Measurements from ENCODE around the gene AVPR2.

Gene AVPR2

DNA sequence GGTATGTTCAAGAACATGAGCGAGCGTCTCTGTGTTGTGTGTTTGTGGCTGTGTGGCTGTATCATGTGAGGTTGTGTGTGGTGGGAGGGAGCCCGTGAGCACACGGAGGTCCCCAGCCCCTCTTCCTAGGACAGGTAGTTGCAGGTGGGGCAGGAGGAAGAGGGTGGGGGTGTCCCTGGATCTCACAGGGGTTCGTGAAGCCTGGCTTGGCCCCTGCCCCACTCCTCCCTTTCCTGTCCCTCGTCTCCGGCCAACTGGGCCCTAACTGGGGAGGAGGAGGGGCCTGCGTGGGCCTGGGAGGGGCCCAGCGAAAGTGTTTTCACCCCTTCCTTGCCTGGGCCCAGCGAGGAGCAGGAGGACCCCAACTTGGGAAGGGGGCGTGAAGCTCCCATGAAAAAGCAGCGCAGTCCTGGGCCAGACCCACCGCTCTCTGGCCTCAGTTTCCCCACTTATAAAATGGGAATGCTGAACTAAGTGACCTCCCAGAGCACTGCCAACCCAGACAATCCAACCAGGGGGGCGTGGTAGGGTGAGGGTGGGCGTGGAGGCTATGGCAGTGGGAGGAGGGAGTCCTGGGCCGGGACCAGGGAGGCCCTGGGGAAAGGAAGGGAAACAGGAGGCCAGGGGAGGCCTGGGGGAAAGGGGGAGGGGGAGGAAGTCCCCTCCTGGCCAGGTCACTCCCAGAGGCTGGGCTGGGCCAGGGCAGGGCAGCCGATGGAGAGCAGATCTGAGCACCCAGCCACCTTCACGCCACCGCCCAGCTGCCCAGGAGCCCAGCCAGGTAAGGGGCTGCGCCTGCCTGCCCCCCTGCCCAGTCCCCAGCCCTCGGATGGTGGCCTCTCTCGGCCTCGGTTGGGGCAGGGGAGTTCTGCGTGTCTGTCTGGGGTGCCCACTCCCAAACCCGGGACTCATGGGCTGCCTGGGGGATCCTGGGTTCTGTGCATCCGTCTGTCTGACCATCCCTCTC is at the start of gene AVPR2:
Gene AVPR2 (plus strand): TSS at position 683 of the 967 bp plus-strand sequence. CDS start 473 bp downstream, outside the sequence.
- no peak within 1 kb of the TSS for H3K4me3 ChIP-seq
- H3K27me3 ChIP-seq = peaks cover 55 to 95% (median 84%) of the 10 kb centered on the region in 11 experiments
- TF ChIP-seq Cebpa-rat (IDR thresholded peaks at IDR 0.05) = no peak
- peaks cover 56 to 74% (median 66%) of the 10 kb centered on the region in 10 experiments for H3K4me1 ChIP-seq
- peak within 1 kb of the TSS in 10 of 11 experiments; percentile 37 to 67 (median 59); a peak in 20 of 22 replicates for H3K27ac ChIP-seq
- H3K9ac ChIP-seq = peak within 1 kb of the TSS in 10 of 11 experiments; percentile 17 to 69 (median 40); a peak in 13 of 22 replicates
- peaks cover 0 to 28% (median 16%) of the 10 kb centered on the region in 11 experiments; a peak in 10 of 22 replicates for H3K36me3 ChIP-seq
- peaks cover 0 to 7% (median under 1%) of the 10 kb centered on the region in 11 experiments; a peak in 9 of 22 replicates for H3K9me3 ChIP-seq (replicated peaks in 1 of 11)
- peak within 1 kb of the TSS; percentile 64 to 79 (median 70) for H3K4me2 ChIP-seq
- peaks cover 26 to 74% (median 46%) of the 10 kb centered on the region in 11 experiments; a peak in 20 of 22 replicates for H4K20me1 ChIP-seq

DNA sequence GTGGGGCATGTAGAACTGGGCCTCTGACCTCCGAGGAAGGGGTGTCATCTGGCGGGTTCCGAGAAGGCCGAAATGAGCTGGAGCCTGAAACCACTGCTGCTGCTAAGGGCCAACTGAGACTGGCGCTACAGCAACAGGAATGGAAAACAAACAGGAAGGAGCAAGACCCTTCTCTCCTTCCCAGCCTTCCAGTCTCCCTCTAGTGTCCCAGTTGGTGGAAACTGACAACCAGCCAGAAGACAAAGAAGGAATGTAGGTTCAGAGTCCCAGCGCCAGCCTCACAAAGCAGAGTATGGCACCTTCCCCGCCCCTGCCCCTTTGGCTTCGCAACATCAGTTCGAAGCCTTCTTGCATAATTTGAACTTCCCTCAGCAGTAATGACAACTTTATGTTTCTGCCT is 49.8 kb upstream of the AVPR2 start:
- H3K36me3 ChIP-seq = no peaks in the 10 kb centered on the region
- no peak overlapping the region for H3K27ac ChIP-seq
- H3K9me3 ChIP-seq (replicated peaks in 1 of 11) = peaks cover 0 to 37% (median 11%) of the 10 kb centered on the region in 11 experiments; a peak in 14 of 22 replicates
- H3K4me1 ChIP-seq = peaks cover 0 to 11% (median 5%) of the 10 kb centered on the region in 10 experiments; a peak in 7 of 20 replicates
- no peak for TF ChIP-seq Cebpa-rat (IDR thresholded peaks at IDR 0.05)
- peaks cover 0 to 9% (median 0%) of the 10 kb centered on the region in 11 experiments; a peak in 2 of 22 replicates for H4K20me1 ChIP-seq
- H3K4me3 ChIP-seq = no peak overlapping the region
- H3K27me3 ChIP-seq = peaks cover 87 to 97% (median 95%) of the 10 kb centered on the region in 11 experiments
- H3K9ac ChIP-seq = no peak overlapping the region
- no peak overlapping the region for H3K4me2 ChIP-seq

DNA sequence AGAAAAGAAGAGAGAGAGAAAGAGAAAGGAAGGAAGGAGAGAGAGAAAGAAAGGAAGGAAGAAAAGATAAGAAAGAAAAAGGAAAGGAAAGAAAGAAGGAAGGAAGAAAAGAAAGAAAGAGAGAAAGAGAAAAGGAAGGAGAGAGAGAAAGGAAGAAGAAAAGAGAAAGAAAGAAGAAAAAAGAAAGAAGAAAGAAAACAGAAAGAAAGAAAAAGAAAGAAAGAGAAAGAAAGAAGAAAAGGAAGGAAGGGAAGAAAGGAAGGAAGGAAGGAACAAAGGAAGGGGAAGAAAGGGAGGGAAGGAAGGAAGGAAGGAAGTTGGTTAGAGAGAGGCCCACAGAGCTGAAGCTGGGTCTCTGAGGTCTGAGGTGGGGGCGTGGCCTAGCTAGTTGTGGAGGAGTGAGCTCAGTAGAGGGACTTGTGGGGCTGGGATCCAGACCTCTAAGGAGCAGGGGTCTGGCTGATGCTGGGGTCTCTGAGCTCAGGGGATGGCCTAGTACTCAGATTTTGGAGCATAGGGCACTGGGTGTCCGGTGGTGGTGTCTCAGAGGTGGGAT is 47.0 kb upstream of the AVPR2 start:
- Histone ChIP-seq H3K27ac (no peak overlapping the region), H3K36me3 (no peaks in the 10 kb centered on the region), H3K4me1 (peaks cover 0 to 18% (median 8%) of the 10 kb centered on the region in 10 experiments; a peak in 11 of 20 replicates), H3K9me3 (replicated peaks in 1 of 11) (peaks cover 0 to 37% (median 11%) of the 10 kb centered on the region in 11 experiments; a peak in 14 of 22 replicates), H4K20me1 (peaks cover 0 to 13% (median 6%) of the 10 kb centered on the region in 11 experiments; a peak in 7 of 22 replicates), H3K4me3 (no peak overlapping the region), H3K4me2 (peak overlapping the region in 5 of 11 experiments; percentile 19 to 36 (median 34); a peak in 7 of 22 replicates), H3K27me3 (peaks cover 80 to 94% (median 90%) of the 10 kb centered on the region in 11 experiments), H3K9ac (no peak overlapping the region)
- TF ChIP-seq Cebpa-rat (IDR thresholded peaks at IDR 0.05) = no peak

DNA sequence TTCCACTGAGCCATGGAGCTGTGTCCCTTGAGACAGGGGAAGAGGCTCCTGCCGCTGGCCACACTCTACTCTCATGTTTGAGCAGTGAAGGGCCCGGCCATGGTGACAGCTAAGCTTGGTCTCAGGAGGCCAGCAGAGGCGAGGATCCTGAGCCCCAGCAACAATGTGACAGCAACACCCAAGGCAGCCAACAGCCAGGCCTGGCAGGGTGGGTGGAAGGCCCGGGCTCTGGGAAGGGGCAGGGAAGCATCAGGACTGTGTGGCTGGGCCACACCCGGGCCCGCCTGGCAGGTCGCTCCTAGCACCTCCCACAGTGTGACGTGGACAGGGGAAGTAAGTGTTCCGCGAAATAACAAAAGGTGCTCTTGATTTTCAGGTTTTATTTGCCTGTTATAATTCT is 43.3 kb upstream of the AVPR2 start:
- no peak overlapping the region for H3K9ac ChIP-seq
- no peak overlapping the region for H3K27ac ChIP-seq
- H3K4me3 ChIP-seq = no peak overlapping the region
- H4K20me1 ChIP-seq = peaks cover 0 to 45% (median 13%) of the 10 kb centered on the region in 11 experiments; a peak in 10 of 22 replicates
- peaks cover 0 to 4% (median 0%) of the 10 kb centered on the region in 11 experiments; a peak in 1 of 22 replicates for H3K36me3 ChIP-seq
- peak overlapping the region in 3 of 11 experiments; percentile 11 to 33 (median 25); a peak in 5 of 22 replicates for H3K4me2 ChIP-seq
- H3K4me1 ChIP-seq = peaks cover 0 to 45% (median 31%) of the 10 kb centered on the region in 10 experiments; a peak in 14 of 20 replicates
- H3K27me3 ChIP-seq = peaks cover 65 to 94% (median 89%) of the 10 kb centered on the region in 11 experiments
- TF ChIP-seq Cebpa-rat (IDR thresholded peaks at IDR 0.05) = no peak
- peaks cover 0 to 27% (median 11%) of the 10 kb centered on the region in 11 experiments; a peak in 14 of 22 replicates for H3K9me3 ChIP-seq (replicated peaks in 1 of 11)

DNA sequence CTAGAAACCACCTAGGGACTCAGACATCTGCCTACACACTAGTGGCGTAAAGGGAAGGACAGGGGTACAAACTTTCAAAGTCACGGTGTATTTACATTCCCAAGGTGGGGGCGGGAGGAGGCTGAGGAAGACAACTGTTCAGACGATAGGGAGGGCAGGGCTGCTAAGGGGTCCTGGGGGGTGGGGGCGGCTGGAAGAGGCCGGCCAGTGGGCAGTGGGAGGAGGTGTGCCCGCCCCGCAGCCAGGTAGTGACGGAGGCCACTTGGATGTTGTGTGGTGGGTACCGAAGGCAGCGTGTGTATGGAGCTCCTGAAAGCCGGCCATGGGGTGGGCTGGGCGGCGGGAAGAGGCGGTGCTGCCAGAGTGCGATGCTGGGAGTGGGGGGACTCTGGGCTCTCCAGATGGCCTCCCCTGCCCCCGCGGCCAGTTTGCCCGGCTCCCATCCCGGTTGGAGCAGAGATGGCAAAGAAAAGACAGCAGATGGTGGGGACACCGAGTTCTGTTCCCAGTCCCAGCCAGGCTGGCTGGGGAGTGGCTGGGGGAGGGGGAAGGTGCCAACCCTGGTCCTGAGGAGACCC is 42.7 kb upstream of the AVPR2 start:
- peaks cover 0 to 43% (median 31%) of the 10 kb centered on the region in 10 experiments; a peak in 14 of 20 replicates for H3K4me1 ChIP-seq
- H4K20me1 ChIP-seq = peaks cover 0 to 45% (median 14%) of the 10 kb centered on the region in 11 experiments; a peak in 12 of 22 replicates
- peaks cover 58 to 94% (median 89%) of the 10 kb centered on the region in 11 experiments for H3K27me3 ChIP-seq
- no peak overlapping the region for H3K4me3 ChIP-seq
- H3K9me3 ChIP-seq (replicated peaks in 1 of 11) = peaks cover 0 to 26% (median 11%) of the 10 kb centered on the region in 11 experiments; a peak in 14 of 22 replicates
- peaks cover 0 to 11% (median 0%) of the 10 kb centered on the region in 11 experiments; a peak in 2 of 22 replicates for H3K36me3 ChIP-seq
- no peak overlapping the region for H3K9ac ChIP-seq
- H3K4me2 ChIP-seq = no peak overlapping the region
- no peak for TF ChIP-seq Cebpa-rat (IDR thresholded peaks at IDR 0.05)
- H3K27ac ChIP-seq = no peak overlapping the region

DNA sequence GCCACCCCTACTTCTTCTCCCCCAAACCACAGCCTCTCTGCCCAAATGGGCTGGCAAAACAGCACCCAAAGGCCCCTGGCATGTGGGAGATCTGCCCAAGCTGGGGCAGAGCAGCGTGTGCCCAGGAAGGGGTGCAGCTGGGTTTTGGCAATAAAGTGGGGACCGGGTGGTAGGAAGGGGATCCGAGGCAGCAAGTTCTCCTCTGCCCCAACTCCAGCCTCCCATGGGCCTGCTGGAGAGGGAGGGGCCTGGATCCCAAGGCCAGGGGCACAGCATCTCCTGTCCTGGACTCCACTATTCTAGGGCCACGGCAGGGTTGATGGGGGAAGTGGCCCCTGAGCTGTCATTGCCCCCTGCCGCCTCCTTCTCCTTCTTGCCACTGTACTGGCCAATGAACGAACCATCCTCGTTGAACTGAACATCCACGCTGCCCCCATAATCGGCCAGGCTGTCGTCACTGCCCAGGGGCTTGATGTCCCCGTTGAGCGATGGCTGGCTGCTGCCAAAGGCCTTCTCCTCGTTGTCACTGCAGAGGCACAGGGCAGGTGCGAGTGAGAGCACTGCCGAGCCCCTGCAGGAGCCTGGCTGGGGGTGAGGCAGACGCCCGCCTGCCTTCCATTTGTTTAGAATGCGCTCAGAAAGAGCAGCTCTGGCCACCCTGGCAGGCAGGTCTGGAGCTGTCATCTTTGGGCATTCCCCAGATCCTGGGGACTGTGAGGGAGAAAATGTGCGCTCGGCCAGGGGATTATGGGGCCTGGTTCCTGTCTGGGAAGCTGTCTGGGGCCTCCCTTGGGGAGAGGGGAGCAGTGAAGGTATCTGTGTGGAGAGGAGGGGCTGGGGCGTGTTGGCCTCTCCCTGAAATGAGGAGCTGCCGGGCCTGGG is 41.9 kb upstream of the AVPR2 start:
- peaks cover 0 to 18% (median 0%) of the 10 kb centered on the region in 11 experiments; a peak in 3 of 22 replicates for H3K36me3 ChIP-seq
- no peak for TF ChIP-seq Cebpa-rat (IDR thresholded peaks at IDR 0.05)
- H3K4me2 ChIP-seq = peak overlapping the region in 7 of 11 experiments; percentile 26 to 62 (median 50); a peak in 11 of 22 replicates
- no peak overlapping the region for H3K9ac ChIP-seq
- H3K27me3 ChIP-seq = peaks cover 55 to 97% (median 93%) of the 10 kb centered on the region in 11 experiments
- H4K20me1 ChIP-seq = peaks cover 0 to 45% (median 14%) of the 10 kb centered on the region in 11 experiments; a peak in 12 of 22 replicates
- peaks cover 0 to 38% (median 29%) of the 10 kb centered on the region in 10 experiments; a peak in 14 of 20 replicates for H3K4me1 ChIP-seq
- H3K9me3 ChIP-seq (replicated peaks in 1 of 11) = peaks cover 0 to 28% (median 10%) of the 10 kb centered on the region in 11 experiments; a peak in 12 of 22 replicates
- H3K27ac ChIP-seq = no peak overlapping the region
- H3K4me3 ChIP-seq = no peak overlapping the region

DNA sequence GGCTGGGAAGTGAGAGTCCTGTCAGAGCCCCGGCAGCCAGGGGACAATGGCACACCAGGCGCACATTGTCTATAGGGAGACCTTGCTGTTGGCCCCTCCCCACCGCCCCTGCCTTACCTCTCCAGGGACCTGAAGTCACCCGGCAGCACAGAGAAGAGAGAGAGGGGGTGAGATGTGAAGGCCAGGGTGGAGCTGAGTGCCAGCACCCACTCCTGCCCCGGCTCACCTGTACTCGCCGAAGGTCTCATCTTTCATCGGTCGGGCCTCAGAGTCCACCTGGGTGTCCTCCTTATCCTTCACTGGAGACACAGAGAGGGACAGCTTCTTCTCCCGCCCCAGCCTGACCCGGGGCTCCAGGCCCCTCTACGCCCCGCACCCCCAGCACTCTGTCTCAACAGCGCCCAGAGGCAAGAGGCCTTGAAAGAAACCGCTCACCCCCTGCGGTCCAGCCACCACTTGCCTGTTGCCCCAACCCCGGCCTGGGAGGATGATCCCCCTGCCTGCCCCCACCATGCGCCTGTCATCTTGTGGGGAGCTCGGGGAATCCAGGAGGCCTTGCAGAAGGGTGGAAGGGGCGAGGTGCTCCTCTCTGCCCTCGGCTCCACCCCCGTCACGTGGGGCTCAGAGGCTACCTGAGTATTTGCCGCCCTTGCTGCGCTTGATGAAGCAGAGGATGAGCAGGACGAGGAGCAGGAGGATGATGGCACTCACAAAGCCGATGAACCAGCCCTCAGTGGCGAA is 41.1 kb upstream of the AVPR2 start:
- peaks cover 0 to 24% (median 0%) of the 10 kb centered on the region in 11 experiments; a peak in 3 of 22 replicates for H3K36me3 ChIP-seq
- H3K27me3 ChIP-seq = peaks cover 47 to 96% (median 91%) of the 10 kb centered on the region in 11 experiments
- H3K4me2 ChIP-seq = peak overlapping the region in 8 of 11 experiments; percentile 26 to 62 (median 49); a peak in 11 of 22 replicates
- no peak overlapping the region for H3K4me3 ChIP-seq
- TF ChIP-seq Cebpa-rat (IDR thresholded peaks at IDR 0.05) = no peak
- H3K9ac ChIP-seq = no peak overlapping the region
- H3K9me3 ChIP-seq (replicated peaks in 1 of 11) = peaks cover 0 to 20% (median 2%) of the 10 kb centered on the region in 11 experiments; a peak in 9 of 22 replicates
- no peak overlapping the region for H3K27ac ChIP-seq
- H4K20me1 ChIP-seq = peaks cover 0 to 40% (median 14%) of the 10 kb centered on the region in 11 experiments; a peak in 12 of 22 replicates
- H3K4me1 ChIP-seq = peaks cover 0 to 34% (median 27%) of the 10 kb centered on the region in 10 experiments; a peak in 14 of 20 replicates

Data from BLaER1 treated with 17β-estradiol and CSF1 and Interleukin-3, amounts not matched to agents 10 nM and 100 nM (cell line).